OCI-LY3 (cell line): ENCODE data around the gene ZP1.

Experiments used
- H2AFZ ChIP-seq: fragments of 200-600, 300-600 bp; shearing (Covaris generic); 2 replicates; pipeline ENCODE4 v1.6.0; 2014; ENCODE audit warnings: antibody characterized with exemption, low read depth, low read length
- H3K27ac ChIP-seq: fragments of 200-600, 300-600 bp; sonication (generic); 2 replicates; pipeline ENCODE4 v1.5.1; 2014; ENCODE audit warnings: mild to moderate bottlenecking, low read length, moderate library complexity, mixed read lengths
- H3K27me3 ChIP-seq: fragments of 200-600, 300-600 bp; sonication (generic); 2 replicates; pipeline ENCODE4 v1.6.1; 2014; ENCODE audit warnings: low read depth, low read length, mixed read lengths
- H3K36me3 ChIP-seq: fragments of 200-600, 300-600 bp; sonication (generic); replicated peaks from 2 replicates; pipeline ENCODE3; 2014; ENCODE audit warnings: low read depth, low read length, mixed read lengths
- H3K4me1 ChIP-seq: fragments of 300-600, 200-600 bp; sonication (generic); 2 replicates; pipeline ENCODE4 v1.6.1; 2014; ENCODE audit warnings: low read length, mixed read lengths
- H3K4me2 ChIP-seq: fragments of 200-600, 300-600 bp; sonication (generic); 2 replicates; pipeline ENCODE4 v1.6.1; 2014; ENCODE audit warnings: low read length, mixed read lengths
- H3K4me3 ChIP-seq: fragments of 300-600, 200-600 bp; sonication (generic); 2 replicates; pipeline ENCODE4 v1.5.1; 2014; ENCODE audit warnings: antibody characterized with exemption, mild to moderate bottlenecking, low read length, moderate library complexity
- H3K79me2 ChIP-seq: fragments of 300-600, 200-600 bp; shearing (Covaris generic); 2 replicates; pipeline ENCODE4 v1.6.1; 2014; ENCODE audit warnings: mild to moderate bottlenecking, low read length, mixed read lengths
- H3K9ac ChIP-seq: fragments of 300-600, 200-600 bp; shearing (Covaris generic); 2 replicates; pipeline ENCODE4 v1.6.0; 2014; ENCODE audit warnings: mild to moderate bottlenecking, low read length, moderate library complexity
- H3K9me3 ChIP-seq: fragments of 200-600, 300-600 bp; shearing (Covaris generic); 2 replicates; pipeline ENCODE4 v1.6.1; 2014; ENCODE audit warnings: low read length, mixed read lengths; ENCODE audit not compliant: insufficient read depth
- H4K20me1 ChIP-seq: fragments of 200-600, 300-600 bp; sonication (generic); 2 replicates; pipeline ENCODE4 v1.6.1; 2016; ENCODE audit warnings: low read length, mixed read lengths; ENCODE audit not compliant: insufficient read depth
- EZH2phosphoT487 ChIP-seq: fragments of 200-600 bp; shearing (Covaris generic); IDR thresholded peaks from 2 replicates; pipeline ENCODE4 v1.6.1; 2018; ENCODE audit warnings: antibody characterized with exemption, mixed run types, low read depth
- TF ChIP-seq, protein P1 (sequence below): fragments of 200-600, 300-600 bp; sonication (generic); IDR thresholded peaks from 2 replicates; pipeline ENCODE4 v1.5.1; 2014; ENCODE audit warnings: antibody characterized with exemption, low read length, low read depth

ZP1 gene

DNA sequence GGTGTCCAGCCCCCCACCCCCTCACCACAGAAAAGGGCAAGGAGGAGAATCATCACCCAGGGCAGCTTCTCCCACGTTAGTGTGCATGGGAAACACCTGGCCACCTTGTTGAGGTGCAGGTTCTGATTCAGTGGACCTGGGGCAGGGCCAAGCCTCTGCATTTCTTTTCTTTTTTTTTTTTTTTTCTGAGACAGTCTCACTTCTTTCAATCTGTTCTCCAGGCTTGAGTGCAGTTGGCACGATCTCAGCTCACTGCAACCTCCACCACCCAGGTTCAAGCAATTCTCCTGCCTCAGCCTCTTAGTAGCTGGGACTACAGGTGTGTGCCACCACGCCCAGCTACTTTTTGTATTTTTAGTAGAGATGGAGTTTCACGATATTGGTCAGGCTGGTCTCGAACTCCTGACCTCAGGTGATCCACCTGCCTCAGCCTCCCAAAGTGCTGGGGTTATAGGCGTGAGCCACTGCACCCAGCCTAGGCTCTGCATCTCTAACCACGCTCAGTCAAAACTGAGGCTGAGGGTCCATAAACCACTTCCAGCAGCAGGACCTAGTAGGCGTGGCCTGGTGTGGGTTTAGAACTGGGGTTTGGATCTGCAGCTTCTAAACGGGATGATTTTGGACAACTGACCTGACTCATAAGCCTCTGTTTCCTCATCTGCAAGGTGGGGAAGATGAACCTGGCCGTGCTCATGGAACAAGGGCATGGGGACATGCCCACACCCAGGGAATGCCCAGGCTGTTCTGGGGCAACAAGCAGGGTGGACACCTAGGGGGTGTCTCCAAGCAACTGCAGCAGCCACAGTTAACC lies 734 bp downstream of the ZP1 start:
- H3K9me3 ChIP-seq, result no peaks in the 10 kb centered on the region
- no peak overlapping the region for H3K9ac ChIP-seq
- H3K4me1 ChIP-seq, result no peaks in the 10 kb centered on the region
- no peaks in the 10 kb centered on the region for H3K36me3 ChIP-seq
- no peaks in the 10 kb centered on the region for H3K27me3 ChIP-seq
- no peaks in the 10 kb centered on the region for H3K79me2 ChIP-seq
- TF ChIP-seq, protein P1, sequence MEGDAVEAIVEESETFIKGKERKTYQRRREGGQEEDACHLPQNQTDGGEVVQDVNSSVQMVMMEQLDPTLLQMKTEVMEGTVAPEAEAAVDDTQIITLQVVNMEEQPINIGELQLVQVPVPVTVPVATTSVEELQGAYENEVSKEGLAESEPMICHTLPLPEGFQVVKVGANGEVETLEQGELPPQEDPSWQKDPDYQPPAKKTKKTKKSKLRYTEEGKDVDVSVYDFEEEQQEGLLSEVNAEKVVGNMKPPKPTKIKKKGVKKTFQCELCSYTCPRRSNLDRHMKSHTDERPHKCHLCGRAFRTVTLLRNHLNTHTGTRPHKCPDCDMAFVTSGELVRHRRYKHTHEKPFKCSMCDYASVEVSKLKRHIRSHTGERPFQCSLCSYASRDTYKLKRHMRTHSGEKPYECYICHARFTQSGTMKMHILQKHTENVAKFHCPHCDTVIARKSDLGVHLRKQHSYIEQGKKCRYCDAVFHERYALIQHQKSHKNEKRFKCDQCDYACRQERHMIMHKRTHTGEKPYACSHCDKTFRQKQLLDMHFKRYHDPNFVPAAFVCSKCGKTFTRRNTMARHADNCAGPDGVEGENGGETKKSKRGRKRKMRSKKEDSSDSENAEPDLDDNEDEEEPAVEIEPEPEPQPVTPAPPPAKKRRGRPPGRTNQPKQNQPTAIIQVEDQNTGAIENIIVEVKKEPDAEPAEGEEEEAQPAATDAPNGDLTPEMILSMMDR, result no peak
- no peak for TF ChIP-seq EZH2phosphoT487
- H3K27ac ChIP-seq, result no peak overlapping the region
- no peak overlapping the region for H3K4me2 ChIP-seq
- no peak overlapping the region for H2AFZ ChIP-seq
- no peak overlapping the region for H3K4me3 ChIP-seq
- H4K20me1 ChIP-seq, result no peaks in the 10 kb centered on the region

DNA sequence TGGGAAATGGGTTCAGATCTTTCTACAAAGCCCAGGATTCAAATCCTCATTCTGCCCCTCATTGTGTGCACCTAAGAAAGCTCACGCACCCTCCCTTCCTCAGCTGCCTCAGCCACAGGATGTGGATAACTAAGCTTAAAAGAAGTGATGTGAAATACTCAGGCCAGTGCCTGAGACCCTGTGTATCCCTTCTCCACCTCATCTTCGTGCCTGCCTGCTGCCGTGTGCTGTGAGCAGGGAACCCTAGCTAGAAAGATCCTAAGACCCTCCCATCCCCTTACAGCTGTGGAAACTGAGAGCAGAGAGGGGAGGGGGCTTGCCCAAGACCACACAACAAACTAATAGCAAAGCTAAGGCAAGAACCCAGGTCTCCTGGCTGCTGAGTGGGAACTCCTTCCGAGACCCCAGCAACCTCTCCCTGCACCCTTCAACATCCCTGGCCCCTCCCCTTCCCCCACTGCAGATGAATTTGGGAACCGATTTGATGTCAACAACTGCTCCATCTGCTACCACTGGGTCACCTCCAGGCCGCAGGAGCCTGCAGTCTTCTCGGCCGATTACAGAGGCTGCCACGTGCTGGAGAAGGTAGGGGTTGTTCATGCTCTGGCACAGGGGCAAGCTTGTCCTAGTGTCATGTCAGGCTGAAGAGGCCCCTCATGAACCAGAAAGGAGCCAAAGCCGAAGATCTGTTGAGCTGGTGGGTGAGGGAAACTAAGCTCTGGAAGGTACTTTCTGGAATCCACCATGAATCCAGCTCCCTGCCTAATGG lies 1.5 kb downstream of the ZP1 start:
- Histone ChIP-seq H3K36me3 (no peaks in the 10 kb centered on the region), H2AFZ (no peak overlapping the region), H4K20me1 (no peaks in the 10 kb centered on the region), H3K4me2 (no peak overlapping the region), H3K79me2 (no peaks in the 10 kb centered on the region), H3K9me3 (no peaks in the 10 kb centered on the region), H3K27me3 (no peaks in the 10 kb centered on the region), H3K27ac (no peak overlapping the region), H3K4me3 (no peak overlapping the region), H3K9ac (no peak overlapping the region), H3K4me1 (no peaks in the 10 kb centered on the region)
- TF ChIP-seq EZH2phosphoT487, result no peak
- TF ChIP-seq, protein P1, result no peak

DNA sequence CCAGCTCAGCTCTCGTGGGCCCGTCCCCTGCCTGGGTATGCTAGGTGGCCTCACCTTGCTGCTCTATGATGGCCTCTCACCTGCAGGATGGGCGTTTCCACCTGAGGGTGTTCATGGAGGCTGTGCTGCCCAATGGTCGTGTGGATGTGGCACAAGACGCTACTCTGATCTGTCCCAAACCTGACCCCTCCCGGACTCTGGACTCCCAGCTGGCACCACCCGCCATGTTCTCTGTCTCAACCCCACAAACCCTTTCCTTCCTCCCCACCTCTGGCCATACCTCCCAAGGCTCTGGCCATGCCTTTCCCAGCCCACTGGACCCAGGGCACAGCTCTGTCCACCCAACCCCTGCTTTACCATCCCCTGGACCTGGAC lies 2.1 kb downstream of the ZP1 start:
- H3K4me3 ChIP-seq, result no peak overlapping the region
- H3K27ac ChIP-seq, result no peak overlapping the region
- no peaks in the 10 kb centered on the region for H3K9me3 ChIP-seq
- no peak overlapping the region for H3K9ac ChIP-seq
- TF ChIP-seq EZH2phosphoT487, result no peak
- TF ChIP-seq, protein P1, result no peak
- no peaks in the 10 kb centered on the region for H3K36me3 ChIP-seq
- H3K79me2 ChIP-seq, result no peaks in the 10 kb centered on the region
- no peak overlapping the region for H3K4me2 ChIP-seq
- no peaks in the 10 kb centered on the region for H3K4me1 ChIP-seq
- H4K20me1 ChIP-seq, result no peaks in the 10 kb centered on the region
- no peak overlapping the region for H2AFZ ChIP-seq
- H3K27me3 ChIP-seq, result no peaks in the 10 kb centered on the region

DNA sequence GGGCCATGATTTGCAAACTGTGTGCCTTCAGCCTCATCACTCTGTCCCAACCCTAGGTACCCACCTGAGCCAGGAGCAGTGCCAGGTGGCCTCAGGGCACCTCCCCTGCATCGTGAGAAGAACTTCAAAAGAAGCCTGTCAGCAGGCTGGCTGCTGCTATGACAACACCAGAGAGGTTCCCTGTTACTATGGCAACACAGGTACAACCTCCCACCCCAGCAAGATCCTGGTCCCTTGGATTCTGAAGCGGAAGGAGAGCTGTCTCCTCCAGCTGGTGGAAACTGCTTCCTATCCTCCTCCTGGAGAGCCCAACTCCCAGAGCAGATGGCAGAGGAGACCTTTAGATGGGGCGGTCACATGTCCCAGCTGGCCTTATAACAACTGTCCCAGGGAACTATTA lies 2.9 kb downstream of the ZP1 start:
- H4K20me1 ChIP-seq, result no peaks in the 10 kb centered on the region
- TF ChIP-seq EZH2phosphoT487, result no peak
- TF ChIP-seq, protein P1, result no peak
- no peak overlapping the region for H3K9ac ChIP-seq
- no peak overlapping the region for H3K4me2 ChIP-seq
- no peaks in the 10 kb centered on the region for H3K79me2 ChIP-seq
- no peak overlapping the region for H3K4me3 ChIP-seq
- no peak overlapping the region for H3K27ac ChIP-seq
- no peaks in the 10 kb centered on the region for H3K27me3 ChIP-seq
- H2AFZ ChIP-seq, result no peak overlapping the region
- no peaks in the 10 kb centered on the region for H3K36me3 ChIP-seq
- no peaks in the 10 kb centered on the region for H3K9me3 ChIP-seq
- no peaks in the 10 kb centered on the region for H3K4me1 ChIP-seq
